Measurements from ENCODE around the gene TSKU. TPM values are rescaled to one million over a fixed set of nuclear protein-coding genes. Genes with fewer than 3 reads are reported as not detected.

Gene TSKU
- total RNA-seq, 1 experiment from 2014 or later: 99.4 TPM

- BruUV-seq (replicated peaks): no TSS peak
These were observed 52.9 kb downstream of the TSKU start for GRCh38 chr11:76835928-76836612.

GRCh38 chr11:76836613-76837291 lies 53.6 kb downstream of the TSKU start:
- no peaks in the 10 kb centered on the region for H4K20me1 ChIP-seq (ENCODE audit: insufficient read depth)
- H3K4me2 ChIP-seq: no peak overlapping the region
- H3K27me3 ChIP-seq (ENCODE audit: insufficient read depth, low read depth): no peaks in the 10 kb centered on the region
- DNase-seq: no peak
- no peaks in the 10 kb centered on the region for H3K9me2 ChIP-seq (ENCODE audit: insufficient read depth)
- H3K9me3 ChIP-seq (ENCODE audit: insufficient read depth, low read depth): no peaks in the 10 kb centered on the region; the same call in 1 of the 2 replicates
- ChIA-PET POLR2A (ENCODE audit: unreplicated experiment) (no interaction called here), CTCF (no interaction called here)
- peaks cover 44% of the 10 kb centered on the region for H3K4me1 ChIP-seq (replicated peaks; ENCODE audit: insufficient read depth)
- no peak overlapping the region for H2AFZ ChIP-seq
- H3F3A ChIP-seq (ENCODE audit: insufficient read depth, low read depth): peaks cover 11% of the 10 kb centered on the region; the same call in 1 of the 2 replicates
- H3K4me3 ChIP-seq: no peak overlapping the region
- no peaks in the 10 kb centered on the region for H3K79me2 ChIP-seq (ENCODE audit: low read depth)
- intact Hi-C loops (cut with micrococcal nuclease; ENCODE audit: unreplicated experiment): no loop called here
- no peak overlapping the region for H3K27ac ChIP-seq
- H3K36me3 ChIP-seq (ENCODE audit: low read depth): no peaks in the 10 kb centered on the region
- TF ChIP-seq CTCF (conservative IDR thresholded peaks at IDR 0.05): no peak
- no peak for TF ChIP-seq EZH2 (IDR thresholded peaks at IDR 0.05; ENCODE audit: low read depth)
- no TSS peak for BruUV-seq (replicated peaks)

More at GRCh38 chr11:76835928-76836612, 52.9 kb downstream of the TSKU start:
- Histone ChIP-seq H4K20me1 (ENCODE audit: insufficient read depth) (no peaks in the 10 kb centered on the region), H3K9me3 (ENCODE audit: insufficient read depth, low read depth) (no peaks in the 10 kb centered on the region; the same call in 1 of the 2 replicates), H3K4me3 (no peak overlapping the region), H2AFZ (no peak overlapping the region), H3K4me2 (no peak overlapping the region), H3K4me1 (replicated peaks; ENCODE audit: insufficient read depth) (peaks cover 44% of the 10 kb centered on the region), H3K27ac (no peak overlapping the region), H3K36me3 (ENCODE audit: low read depth) (no peaks in the 10 kb centered on the region), H3K9me2 (ENCODE audit: insufficient read depth) (no peaks in the 10 kb centered on the region), H3K79me2 (ENCODE audit: low read depth) (no peaks in the 10 kb centered on the region), H3F3A (ENCODE audit: insufficient read depth, low read depth) (peaks cover 11% of the 10 kb centered on the region; the same call in 1 of the 2 replicates), H3K27me3 (ENCODE audit: insufficient read depth, low read depth) (no peaks in the 10 kb centered on the region)
- intact Hi-C loops (cut with micrococcal nuclease; ENCODE audit: unreplicated experiment): no loop called here
- ChIA-PET CTCF (no interaction called here), POLR2A (ENCODE audit: unreplicated experiment) (interaction anchor here (0.6 kb wide), 1 partner anchor 390 kb away, joined by 11 read pairs; no protein-coding TSS in a partner anchor)
- no peak for TF ChIP-seq CTCF (conservative IDR thresholded peaks at IDR 0.05)
- TF ChIP-seq EZH2 (IDR thresholded peaks at IDR 0.05; ENCODE audit: low read depth): no peak
- peak; percentile 39 to 57 for DNase-seq

GRCh38 chr11:76837696-76838677 lies 54.8 kb downstream of the TSKU start:
- BruUV-seq (replicated peaks): no TSS peak
- Histone ChIP-seq H3K4me2 (no peak overlapping the region), H3K9me2 (ENCODE audit: insufficient read depth) (no peaks in the 10 kb centered on the region), H3K36me3 (ENCODE audit: low read depth) (no peaks in the 10 kb centered on the region), H3K9me3 (ENCODE audit: insufficient read depth, low read depth) (no peaks in the 10 kb centered on the region; the same call in 1 of the 2 replicates), H4K20me1 (ENCODE audit: insufficient read depth) (no peaks in the 10 kb centered on the region), H3K79me2 (ENCODE audit: low read depth) (no peaks in the 10 kb centered on the region), H3K4me1 (replicated peaks; ENCODE audit: insufficient read depth) (peaks cover 44% of the 10 kb centered on the region), H3F3A (ENCODE audit: insufficient read depth, low read depth) (peaks cover 11% of the 10 kb centered on the region; the same call in 1 of the 2 replicates), H3K4me3 (no peak overlapping the region), H3K27ac (no peak overlapping the region), H3K27me3 (ENCODE audit: insufficient read depth, low read depth) (no peaks in the 10 kb centered on the region), H2AFZ (no peak overlapping the region)
- intact Hi-C loops (cut with micrococcal nuclease; ENCODE audit: unreplicated experiment): no loop called here
- ChIA-PET CTCF (no interaction called here), POLR2A (ENCODE audit: unreplicated experiment) (interaction anchor here (0.6 kb wide), 1 partner anchor 146 kb away, joined by 7 read pairs; no protein-coding TSS in a partner anchor)
- DNase-seq: no peak
- TF ChIP-seq CTCF (conservative IDR thresholded peaks at IDR 0.05) (no peak), EZH2 (IDR thresholded peaks at IDR 0.05; ENCODE audit: low read depth) (no peak)
